Upper lobe of left lung (tissue), 6 donors: Measurements from ENCODE around the gene BSPRY. TPM values are rescaled to one million over a fixed set of nuclear protein-coding genes. Genes with fewer than 3 reads are reported as not detected.

Experiments
- ATAC-seq, 2 donors: fragments of 200-7000 bp; cut with Tn5 transposase; one replicate each; pipeline ENCODE4 v1.9.1; 2022; ENCODE audit warnings: mild to moderate bottlenecking in 2 of 2, moderate library complexity in 2 of 2; ENCODE audit not compliant: low FRiP score in 2 of 2
- DNase-seq, 2 donors: peaks; one replicate each; pipeline ENCODE4 v3.0.0-alpha.2; 2019 to 2020
- H3K27ac ChIP-seq, 4 donors: fragments of 200-600 bp; sonication (generic); one replicate each; pipeline ENCODE4 v1.5.1; 2016 to 2019
- H3K27me3 ChIP-seq, 4 donors: fragments of 200-600 bp; sonication (generic); one replicate each; pipeline ENCODE4 v1.5.1; 2017 to 2019
- H3K36me3 ChIP-seq, 4 donors: fragments of 200-600 bp; sonication (generic); one replicate each; pipeline ENCODE4 v1.5.1; 2016 to 2019
- H3K4me1 ChIP-seq, 4 donors: fragments of 200-600 bp; sonication (generic); one replicate each; pipeline ENCODE4 v1.5.1; 2018 to 2019
- H3K4me3 ChIP-seq, 4 donors: fragments of 200-600 bp; sonication (generic); one replicate each; pipeline ENCODE4 v1.5.1; 2017 to 2019; ENCODE audit warnings: mild to moderate bottlenecking in 2 of 4, moderate library complexity in 1 of 4
- H3K9me3 ChIP-seq, 4 donors: fragments of 200-600 bp; sonication (generic); one replicate each; pipeline ENCODE4 v1.5.1; 2018 to 2019
- CTCF ChIP-seq, 6 experiments: fragments of 450-650 bp in 4 of 6; fragments of 200-600 bp in 2 of 6; sonication (generic) in 2 of 6; IDR thresholded peaks; one replicate each; pipeline ENCODE4 v1.5.1; 2016 to 2019; ENCODE audit warnings: antibody characterized with exemption in 6 of 6
- EP300 ChIP-seq, 4 donors: sonication (generic); formaldehyde crosslinking; IDR thresholded peaks; one replicate each; pipeline ENCODE4 v1.5.1; 2017; ENCODE audit warnings: antibody characterized with exemption in 4 of 4, control low read depth in 2 of 4
- POLR2A ChIP-seq, 4 donors: fragments of 450-650 bp; IDR thresholded peaks; one replicate each; pipeline ENCODE4 v1.5.1; 2016 to 2017; ENCODE audit warnings: antibody characterized with exemption in 4 of 4, mild to moderate bottlenecking in 2 of 4
- POLR2AphosphoS5 ChIP-seq, 2 donors: sonication (generic); formaldehyde crosslinking; IDR thresholded peaks; one replicate each; pipeline ENCODE4 v1.5.1; 2017; ENCODE audit warnings: antibody characterized with exemption in 2 of 2
- WGBS, 2 donors: methylation state at CpG; one replicate each; pipeline ENCODE4 v1.1.5; 2017 to 2018; 5-methylcytosine and 5-hydroxymethylcytosine counted together
- total RNA-seq, 6 donors: library from RNA; depleted of rRNA in 4 of 6; stranded (reverse); fragments of >200 nt in 4 of 6; gene quantifications; one replicate each; pipeline versions ENCODE4 v1.1.0 to v1.2.1, GENCODE V29; 2016 to 2021
- donor health status: DM: no; HTN: no; CAD: no; lungs with moderate emphysema.
- donor health status: DM: no; HTN: yes; CAD: no; lungs with severe emphysema.

BSPRY gene
- total RNA-seq, 6 donors from 2014 or later = 5.2 to 21.1 (median 12.7) TPM

GRCh38 chr9:113372059-113372458, 22.7 kb downstream of the BSPRY start:
- Histone ChIP-seq H3K27ac (no peak overlapping the region), H3K27me3 (no peaks in the 10 kb centered on the region), H3K9me3 (no peaks in the 10 kb centered on the region), H3K4me3 (no peak overlapping the region), H3K4me1 (peaks cover 4 to 13% (median 8%) of the 10 kb centered on the region in 4 donors), H3K36me3 (peaks cover 0 to 28% (median 15%) of the 10 kb centered on the region in 4 donors)
- DNase-seq (no peak), ATAC-seq (no peak)
- 84 to 91% methylated on average over 5 of the region's 5 CpGs for WGBS, 2 donors
- TF ChIP-seq POLR2AphosphoS5 (IDR thresholded peaks at IDR 0.05) (no peak), POLR2A (IDR thresholded peaks at IDR 0.05) (no peak), EP300 (IDR thresholded peaks at IDR 0.05) (no peak), CTCF (IDR thresholded peaks at IDR 0.05) (no peak)

- peaks cover 0 to 28% (median 15%) of the 10 kb centered on the region in 4 donors for H3K36me3 ChIP-seq
- DNase-seq = no peak
- TF ChIP-seq POLR2A (IDR thresholded peaks at IDR 0.05) (no peak), POLR2AphosphoS5 (IDR thresholded peaks at IDR 0.05) (no peak), EP300 (IDR thresholded peaks at IDR 0.05) (no peak), CTCF (IDR thresholded peaks at IDR 0.05) (no peak)
These were observed 23.9 kb downstream of the BSPRY start for GRCh38 chr9:113373256-113373655.

GRCh38 chr9:113373676-113374392, 24.5 kb downstream of the BSPRY start:
- ATAC-seq = no peak
- TF ChIP-seq POLR2A (IDR thresholded peaks at IDR 0.05) = no peak
- TF ChIP-seq POLR2AphosphoS5 (IDR thresholded peaks at IDR 0.05) = no peak
- TF ChIP-seq EP300 (IDR thresholded peaks at IDR 0.05) = no peak
- no peak for TF ChIP-seq CTCF (IDR thresholded peaks at IDR 0.05)
- Histone ChIP-seq H3K4me3 (no peak overlapping the region), H3K27me3 (no peaks in the 10 kb centered on the region), H3K27ac (no peak overlapping the region), H3K4me1 (peaks cover 4 to 17% (median 9%) of the 10 kb centered on the region in 4 donors), H3K36me3 (peaks cover 0 to 28% (median 15%) of the 10 kb centered on the region in 4 donors), H3K9me3 (no peaks in the 10 kb centered on the region)
- WGBS, 2 donors = 88 to 91% methylated on average over 11 to 24 of the region's 24 CpGs
- peak in 1 of 2 donors; percentile 64 for DNase-seq

More at GRCh38 chr9:113373256-113373655, 23.9 kb downstream of the BSPRY start:
- ATAC-seq = no peak
- peaks cover 4 to 17% (median 9%) of the 10 kb centered on the region in 4 donors for H3K4me1 ChIP-seq
- no peaks in the 10 kb centered on the region for H3K27me3 ChIP-seq
- H3K4me3 ChIP-seq = no peak overlapping the region
- no peaks in the 10 kb centered on the region for H3K9me3 ChIP-seq
- no peak overlapping the region for H3K27ac ChIP-seq
- WGBS, 2 donors = 75 to 79% methylated on average over 3 of the region's 3 CpGs

- no peak for DNase-seq
- peak overlapping the region in 3 of 4 donors; percentile 68 to 79 (median 73) for H3K4me3 ChIP-seq
- peaks cover 0 to 28% (median 15%) of the 10 kb centered on the region in 4 donors for H3K36me3 ChIP-seq
- H3K4me1 ChIP-seq = peaks cover 4 to 17% (median 9%) of the 10 kb centered on the region in 4 donors
- H3K27ac ChIP-seq = peak overlapping the region in 2 of 4 donors; percentile 4 to 88
- TF ChIP-seq POLR2AphosphoS5 (IDR thresholded peaks at IDR 0.05) = no peak
- H3K9me3 ChIP-seq = no peaks in the 10 kb centered on the region
- H3K27me3 ChIP-seq = no peaks in the 10 kb centered on the region
- no peak for ATAC-seq
- WGBS, 2 donors = 68 to 84% methylated on average over 6 of the region's 6 CpGs
These were observed 26.0 kb downstream of the BSPRY start for GRCh38 chr9:113375057-113376023.
